PC-3 (cell line): ENCODE data around the gene DEFB129. TPM values are rescaled to one million over a fixed set of nuclear protein-coding genes. Genes with fewer than 3 reads are reported as not detected.

Source experiments
- ATAC-seq: fragments of 200-7000 bp; cut with Tn5 transposase; 2 replicates; pipeline ENCODE4 v1.9.1; 2020; ENCODE audit warnings: mild to moderate bottlenecking, moderate library complexity
- BruUV-seq: library from RNA; stranded (reverse); fragments of 400-500 nt; replicated peaks from 2 replicates; lab custom pipeline; 2021; lab: Mats Ljungman, UMichigan
- CTCF ChIA-PET: fragments of 300-600 bp; sonication (Branson Sonifier 250); formaldehyde crosslinking; loops from one replicate; lab custom pipeline; 2022; ENCODE audit warnings: antibody characterized with exemption; lab: Charles Lee
- POLR2A ChIA-PET: fragments of 300-600 bp; sonication (Branson Sonifier 250); formaldehyde crosslinking; loops from one replicate; lab custom pipeline; 2022; ENCODE audit warnings: antibody characterized with exemption; ENCODE audit not compliant: unreplicated experiment; lab: Charles Lee
- DNase-seq: peaks from one replicate; pipeline ENCODE4 v3.0.0-alpha.2; 2015
- H2AFZ ChIP-seq: fragments of 300-600 bp; sonication (generic); 2 replicates; pipeline ENCODE4 v1.6.0; 2016; ENCODE audit warnings: antibody characterized with exemption, low read length
- H3F3A ChIP-seq: fragments of 300-600 bp; sonication (generic); one replicate; pipeline ENCODE4 v1.6.0; 2017; ENCODE audit warnings: antibody characterized with exemption, low read length, control low read depth, mild to moderate bottlenecking; ENCODE audit not compliant: unreplicated experiment
- H3K27ac ChIP-seq: fragments of 300-600 bp; sonication (generic); 2 replicates; pipeline ENCODE4 v1.5.1; 2016; ENCODE audit warnings: mild to moderate bottlenecking, low read length
- H3K27me3 ChIP-seq: fragments of 300-600 bp; sonication (generic); 2 replicates; pipeline ENCODE4 v1.6.1; 2016; ENCODE audit warnings: low read length, mixed read lengths
- H3K36me3 ChIP-seq: fragments of 300-600 bp; sonication (generic); 2 replicates; pipeline ENCODE4 v1.6.1; 2016; ENCODE audit warnings: low read depth, mixed run types, low read length, mixed read lengths
- H3K4me1 ChIP-seq: fragments of 300-600 bp; sonication (generic); 2 replicates; pipeline ENCODE4 v1.5.1; 2016; ENCODE audit warnings: low read length; ENCODE audit not compliant: insufficient read depth
- H3K4me2 ChIP-seq: fragments of 300-600 bp; sonication (generic); 2 replicates; pipeline ENCODE4 v1.6.0; 2016; ENCODE audit warnings: low read length
- H3K4me3 ChIP-seq: fragments of 300-600 bp; sonication (generic); 2 replicates; pipeline ENCODE4 v1.5.1; 2016; ENCODE audit warnings: mild to moderate bottlenecking, low read length, mixed read lengths
- H3K79me2 ChIP-seq: fragments of 300-600 bp; sonication (generic); 2 replicates; pipeline ENCODE4 v1.6.1; 2017; ENCODE audit warnings: low read length, mixed read lengths
- H3K9ac ChIP-seq: fragments of 300-600 bp; sonication (generic); 2 replicates; pipeline ENCODE4 v1.6.0; 2016; ENCODE audit warnings: mild to moderate bottlenecking, low read length
- H3K9me2 ChIP-seq: fragments of 300-600 bp; sonication (generic); replicated peaks from 2 replicates; pipeline ENCODE4 v1.6.1; 2016; ENCODE audit warnings: mixed run types, low read length, mixed read lengths
- H3K9me3 ChIP-seq: fragments of 300-600 bp; sonication (generic); 2 replicates; pipeline ENCODE4 v1.6.1; 2016; ENCODE audit warnings: low read length, mixed read lengths
- H4K20me1 ChIP-seq: fragments of 300-600 bp; sonication (generic); 2 replicates; pipeline ENCODE4 v1.6.1; 2016; ENCODE audit warnings: low read length, mixed read lengths
- EZH2 ChIP-seq: fragments of 300-600 bp; sonication (generic); IDR thresholded peaks from one replicate; pipeline ENCODE4 v1.6.1; 2017; ENCODE audit warnings: antibody characterized with exemption, mild to moderate bottlenecking, low read length; ENCODE audit not compliant: unreplicated experiment
- EZH2phosphoT487 ChIP-seq: fragments of 300-600 bp; sonication (generic); IDR thresholded peaks from 2 replicates; pipeline ENCODE4 v1.6.1; 2018; ENCODE audit warnings: mild to moderate bottlenecking, antibody characterized with exemption, low read length, borderline replicate concordance
- intact Hi-C: fragments of 100-400 bp; cut with micrococcal nuclease; formaldehyde crosslinking; loops from 2 replicates; pipeline ENCODE4 v1.9.0; 2023
- total RNA-seq: library from RNA; depleted of rRNA; stranded (reverse); fragments of >200 nt; gene quantifications from 2 replicates; pipeline ENCODE4 v1.2.3, GENCODE V29; 2014; rRNA removed
- TF ChIP-seq, protein P1 (sequence below): fragments of 300-600 bp; sonication (generic); conservative IDR thresholded peaks from 2 replicates; pipeline ENCODE4 v1.5.1; 2017; ENCODE audit warnings: antibody characterized with exemption, low read depth, mild to moderate bottlenecking, low read length

The DEFB129 gene
- total RNA-seq, 1 experiment from 2014 or later, result not detected

DNA sequence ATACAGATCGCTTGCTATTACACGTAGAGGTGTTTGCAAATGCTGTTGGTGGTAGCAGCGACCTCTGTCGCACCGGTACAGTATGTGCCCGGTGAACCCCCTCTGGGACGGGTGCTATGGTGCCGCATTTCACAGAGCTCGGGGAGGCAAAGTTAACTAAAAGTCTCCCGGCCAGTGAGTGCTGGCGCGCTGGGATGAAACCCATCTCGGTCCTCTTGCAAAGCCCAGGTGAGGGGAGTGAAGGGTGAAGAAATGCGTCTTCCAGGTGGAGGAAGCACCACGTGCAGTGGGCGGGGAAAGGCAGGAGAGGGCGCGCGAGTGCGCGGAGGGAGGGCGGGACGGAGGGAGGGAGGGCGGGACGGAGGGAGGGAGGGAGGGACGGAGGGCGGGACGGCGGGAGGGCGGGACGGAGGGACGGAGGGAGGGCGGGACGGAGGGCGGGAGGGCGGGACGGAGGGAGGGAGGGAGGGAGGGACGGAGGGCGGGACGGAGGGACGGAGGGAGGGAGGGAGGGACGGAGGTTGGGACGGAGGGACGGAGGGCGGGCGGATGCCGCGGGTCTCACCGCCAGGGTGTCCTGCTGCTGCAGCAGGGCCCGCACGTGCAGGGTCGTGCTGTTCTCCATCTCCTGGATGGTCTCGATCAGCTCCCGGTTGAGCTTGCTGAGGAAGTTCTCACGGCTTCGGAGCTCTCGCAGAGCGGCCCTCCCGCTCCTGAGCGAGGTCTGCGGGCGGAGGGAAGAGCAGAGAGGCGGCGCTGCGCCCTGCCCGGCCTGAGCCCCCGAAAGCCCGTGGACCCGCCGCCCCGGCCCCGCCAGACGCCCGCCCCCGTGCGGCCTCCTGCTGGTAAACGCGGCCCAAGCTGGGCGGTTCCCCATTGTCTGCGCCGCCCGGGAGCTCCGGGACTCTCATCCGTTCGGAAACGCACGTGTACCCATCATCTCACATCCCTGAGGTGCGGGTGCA, 51.8 kb downstream of the DEFB129 start:
- Histone ChIP-seq H4K20me1 (no peaks in the 10 kb centered on the region), H3K9me3 (no peaks in the 10 kb centered on the region), H3K36me3 (peaks cover 11% of the 10 kb centered on the region), H3K9ac (no peak overlapping the region), H3K4me3 (no peak overlapping the region), H3K79me2 (no peaks in the 10 kb centered on the region), H3K4me1 (no peaks in the 10 kb centered on the region), H2AFZ (no peak overlapping the region), H3K9me2 (no peaks in the 10 kb centered on the region), H3K4me2 (no peak overlapping the region), H3K27me3 (no peaks in the 10 kb centered on the region), H3F3A (no peaks in the 10 kb centered on the region), H3K27ac (no peak overlapping the region)
- no TSS peak for BruUV-seq
- CTCF ChIA-PET, result no interaction called here
- TF ChIP-seq, protein P1, sequence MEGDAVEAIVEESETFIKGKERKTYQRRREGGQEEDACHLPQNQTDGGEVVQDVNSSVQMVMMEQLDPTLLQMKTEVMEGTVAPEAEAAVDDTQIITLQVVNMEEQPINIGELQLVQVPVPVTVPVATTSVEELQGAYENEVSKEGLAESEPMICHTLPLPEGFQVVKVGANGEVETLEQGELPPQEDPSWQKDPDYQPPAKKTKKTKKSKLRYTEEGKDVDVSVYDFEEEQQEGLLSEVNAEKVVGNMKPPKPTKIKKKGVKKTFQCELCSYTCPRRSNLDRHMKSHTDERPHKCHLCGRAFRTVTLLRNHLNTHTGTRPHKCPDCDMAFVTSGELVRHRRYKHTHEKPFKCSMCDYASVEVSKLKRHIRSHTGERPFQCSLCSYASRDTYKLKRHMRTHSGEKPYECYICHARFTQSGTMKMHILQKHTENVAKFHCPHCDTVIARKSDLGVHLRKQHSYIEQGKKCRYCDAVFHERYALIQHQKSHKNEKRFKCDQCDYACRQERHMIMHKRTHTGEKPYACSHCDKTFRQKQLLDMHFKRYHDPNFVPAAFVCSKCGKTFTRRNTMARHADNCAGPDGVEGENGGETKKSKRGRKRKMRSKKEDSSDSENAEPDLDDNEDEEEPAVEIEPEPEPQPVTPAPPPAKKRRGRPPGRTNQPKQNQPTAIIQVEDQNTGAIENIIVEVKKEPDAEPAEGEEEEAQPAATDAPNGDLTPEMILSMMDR, result no peak
- TF ChIP-seq EZH2phosphoT487 (no peak), EZH2 (no peak)
- POLR2A ChIA-PET, result no interaction called here
- no peak for DNase-seq
- intact Hi-C loops, result no loop called here
- ATAC-seq, result no peak

Other genes with a start within 250 kb of the DEFB129 start
- gene DEFB125, start 139.6 kb upstream of the DEFB129 start, total RNA-seq, result not detected in 2 replicates
- gene DEFB126, start 84.7 kb upstream of the DEFB129 start, total RNA-seq, result not detected in 2 replicates
- gene DEFB127, start 69.8 kb upstream of the DEFB129 start, total RNA-seq, result not detected in 2 replicates
- not detected in 2 replicates for gene DEFB128, start 37.5 kb upstream of the DEFB129 start, total RNA-seq
- not detected in 2 replicates for gene DEFB132, start 30.5 kb downstream of the DEFB129 start, total RNA-seq
- 3.4 and 5.0 TPM in 2 replicates for gene C20orf96, start 63.5 kb downstream of the DEFB129 start, total RNA-seq
- gene ZCCHC3, start 70.3 kb downstream of the DEFB129 start, total RNA-seq, result 18.5 and 21.5 TPM in 2 replicates
- gene SOX12, start 98.3 kb downstream of the DEFB129 start, total RNA-seq, result 13.8 and 18.7 TPM in 2 replicates
- 50.7 and 55.7 TPM in 2 replicates for gene NRSN2, start 119.9 kb downstream of the DEFB129 start, total RNA-seq
- gene TRIB3, start 153.5 kb downstream of the DEFB129 start, total RNA-seq, result 160 and 193 TPM in 2 replicates
- 115 and 137 TPM in 2 replicates for gene RBCK1, start 181.0 kb downstream of the DEFB129 start, total RNA-seq
- 24.2 and 26.3 TPM in 2 replicates for gene TBC1D20, start 235.3 kb downstream of the DEFB129 start, total RNA-seq